HG02610 (cell line): ENCODE data around the gene GJB2.

Experiments
- ATAC-seq: cut with Tn5 transposase; IDR thresholded peaks from one replicate; pipeline ENCODE4 v1.9.1; 2021; ENCODE audit warnings: mild to moderate bottlenecking, moderate library complexity; ENCODE audit not compliant: unreplicated experiment

The GJB2 gene

DNA sequence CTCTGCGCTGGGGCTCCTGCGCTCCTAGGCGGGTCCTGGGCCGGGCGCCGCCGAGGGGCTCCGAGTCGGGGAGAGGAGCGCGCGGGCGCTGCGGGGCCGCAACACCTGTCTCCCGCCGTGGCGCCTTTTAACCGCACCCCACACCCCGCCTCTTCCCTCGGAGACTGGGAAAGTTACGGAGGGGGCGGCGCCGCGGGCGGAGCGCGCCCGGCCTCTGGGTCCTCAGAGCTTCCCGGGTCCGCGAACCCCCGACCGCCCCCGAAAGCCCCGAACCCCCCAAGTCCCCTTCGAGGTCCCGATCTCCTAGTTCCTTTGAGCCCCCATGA lies at the start of gene GJB2:
TSS of gene GJB2 (minus strand) at position 103 of the 326 bp plus-strand sequence. CDS start 3,357 bp downstream, outside the sequence.
- no peak for ATAC-seq

DNA sequence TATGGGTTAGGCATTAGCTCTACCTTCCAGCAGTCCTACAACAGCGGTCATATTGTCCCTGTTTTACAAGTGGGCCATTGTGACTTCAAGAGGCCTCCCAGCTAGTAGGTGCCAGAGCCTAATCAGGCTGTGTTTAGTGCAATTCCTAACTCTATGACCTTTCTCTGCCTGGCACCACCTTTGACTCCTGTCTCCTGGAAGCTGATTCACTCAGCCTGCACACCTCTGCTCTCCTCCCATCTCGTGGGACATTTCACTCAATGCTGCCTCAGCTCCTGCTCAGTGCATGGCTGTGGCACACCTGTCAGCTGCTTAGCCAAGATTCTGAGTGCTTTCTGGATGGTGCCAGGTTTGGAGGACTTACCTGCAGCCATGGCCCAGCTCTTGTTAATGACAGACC lies 48.9 kb upstream of the GJB2 start:
- no peak for ATAC-seq

DNA sequence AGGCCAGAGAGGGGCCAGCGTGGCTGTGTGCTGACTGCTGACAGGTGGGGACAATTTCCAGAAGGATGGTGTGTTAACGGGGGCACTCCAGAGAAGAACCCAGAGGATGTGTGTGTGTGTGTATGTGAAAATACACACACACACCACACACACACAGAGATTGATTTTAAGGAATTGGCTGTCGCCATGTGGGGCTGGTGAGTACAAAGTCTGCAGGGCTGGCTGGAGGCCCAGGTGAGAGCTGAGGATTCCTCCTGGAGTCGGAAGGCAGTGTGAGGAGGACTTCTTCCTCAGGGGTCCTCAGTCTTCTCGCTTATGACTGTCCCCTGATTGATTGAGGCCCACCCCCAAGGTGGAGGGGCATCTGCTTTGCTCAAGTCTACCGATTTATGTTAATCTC lies 47.0 kb upstream of the GJB2 start:
- no peak for ATAC-seq

DNA sequence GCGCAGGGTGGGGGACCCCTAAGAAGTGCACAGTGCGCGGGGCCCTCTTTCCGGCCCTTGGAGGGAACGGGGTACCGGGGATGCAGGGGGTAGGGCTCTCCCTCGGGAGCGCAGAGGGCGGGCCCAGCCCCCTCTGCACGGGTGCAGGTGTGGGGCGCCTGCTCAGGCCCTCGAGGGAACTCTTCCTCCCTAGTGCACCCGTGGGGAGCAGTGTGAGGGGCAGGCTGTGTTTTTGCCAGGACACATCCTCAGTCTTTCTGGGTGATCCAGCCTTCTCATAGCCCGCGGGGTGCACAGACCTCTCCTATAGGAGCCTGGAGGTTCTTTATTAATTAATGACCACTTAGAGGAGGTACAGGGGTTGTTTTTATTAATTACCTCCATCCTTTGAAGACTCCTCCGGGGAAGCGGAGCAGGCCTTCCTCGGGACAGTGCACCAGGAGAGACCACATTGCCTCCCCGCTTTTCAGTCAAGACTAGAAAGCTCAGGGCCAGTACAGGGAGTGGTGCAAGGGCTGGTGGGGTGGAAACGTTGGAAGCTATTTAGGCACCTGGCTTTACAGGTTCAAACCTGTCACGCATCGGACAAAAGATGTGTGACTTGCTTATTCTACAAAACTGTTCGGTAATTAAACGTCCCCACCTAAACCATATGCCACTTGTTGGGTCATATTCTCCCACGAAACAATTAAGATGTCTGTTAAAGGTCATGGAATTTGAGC lies 40.0 kb upstream of the GJB2 start:
- ATAC-seq = no peak

DNA sequence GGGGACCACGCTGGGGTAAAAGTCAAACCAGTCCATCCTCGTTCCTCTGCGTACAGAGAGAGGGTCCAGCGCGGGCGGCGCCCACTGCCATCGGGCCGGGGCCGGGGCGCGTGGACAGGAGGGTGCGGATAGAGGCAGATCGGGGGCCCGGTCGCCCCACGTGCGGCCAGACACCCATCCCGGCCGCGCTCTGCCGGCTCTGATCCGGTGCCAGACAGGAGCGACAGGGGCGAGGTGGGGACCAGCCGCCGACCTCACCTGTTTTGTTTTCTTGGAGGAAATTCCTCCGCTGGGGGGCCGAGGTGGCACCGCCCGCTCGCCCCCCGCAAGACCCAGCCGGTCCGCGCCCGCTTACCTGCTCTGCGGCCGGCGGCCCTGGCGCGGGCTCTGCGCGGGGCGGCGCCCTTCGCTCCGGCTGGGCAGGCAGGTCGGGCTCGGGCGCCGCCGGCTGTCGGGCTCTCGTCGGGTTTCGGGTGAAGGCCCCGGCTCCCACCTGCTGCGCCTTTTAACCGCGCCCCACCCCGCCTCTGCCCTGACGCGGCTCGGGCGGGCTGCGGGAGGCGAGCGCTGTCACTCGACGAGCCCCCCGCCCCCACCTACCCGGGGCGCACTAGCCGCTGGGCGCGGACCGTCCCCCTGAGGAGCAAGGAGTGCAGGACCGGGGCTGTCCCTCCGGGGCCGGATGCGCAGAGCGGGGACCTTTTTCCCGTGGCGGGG lies 39.3 kb upstream of the GJB2 start, which contains the start of gene GJB6:
TSS of gene GJB6 (minus strand) at position 481 of the 717 bp plus-strand sequence. CDS start 8,839 bp downstream, outside the sequence.
- no peak for ATAC-seq

DNA sequence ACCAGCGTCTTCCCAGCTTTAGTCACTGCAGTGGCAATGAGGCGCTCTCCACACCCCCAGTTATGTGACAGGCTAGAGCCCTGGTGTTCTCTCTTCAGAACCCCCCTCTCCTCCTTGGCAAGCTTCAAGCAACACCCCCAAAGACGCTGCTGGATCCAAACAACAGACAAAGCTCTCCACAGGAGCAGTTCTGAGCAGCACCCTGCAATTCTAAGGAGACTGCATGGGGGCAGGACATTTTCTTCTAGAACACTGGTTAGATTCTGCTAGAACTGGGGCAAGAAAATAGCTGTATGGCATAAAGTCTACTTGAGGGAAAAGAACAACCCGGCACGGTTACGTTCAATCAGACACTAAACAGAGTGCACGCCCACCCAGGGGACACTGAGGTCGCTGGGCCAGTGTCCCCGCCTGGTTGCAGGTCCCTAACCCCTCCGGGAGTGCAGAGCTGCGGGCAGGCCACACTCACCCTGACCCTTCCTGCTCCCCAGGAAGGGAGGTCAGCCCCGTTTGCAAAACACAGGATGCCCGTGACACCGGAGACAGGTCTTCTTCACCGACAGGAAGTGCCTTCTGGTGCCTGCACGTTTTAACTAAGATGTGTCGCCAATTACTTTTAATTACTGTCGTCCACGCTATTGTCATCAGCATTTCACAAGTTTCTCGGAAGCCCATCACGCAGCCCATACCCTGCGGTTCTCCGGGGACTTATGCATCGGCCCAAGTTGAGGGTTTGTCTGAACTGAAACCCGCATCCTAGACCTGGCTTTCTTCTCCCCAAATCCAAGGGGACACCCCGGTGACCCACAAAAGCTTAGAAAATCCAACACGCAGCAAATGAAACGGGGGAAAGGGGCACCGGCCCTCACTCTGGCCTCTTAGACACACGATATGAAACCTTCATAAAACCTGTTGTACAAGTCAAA lies 38.4 kb upstream of the GJB2 start:
- no peak for ATAC-seq

DNA sequence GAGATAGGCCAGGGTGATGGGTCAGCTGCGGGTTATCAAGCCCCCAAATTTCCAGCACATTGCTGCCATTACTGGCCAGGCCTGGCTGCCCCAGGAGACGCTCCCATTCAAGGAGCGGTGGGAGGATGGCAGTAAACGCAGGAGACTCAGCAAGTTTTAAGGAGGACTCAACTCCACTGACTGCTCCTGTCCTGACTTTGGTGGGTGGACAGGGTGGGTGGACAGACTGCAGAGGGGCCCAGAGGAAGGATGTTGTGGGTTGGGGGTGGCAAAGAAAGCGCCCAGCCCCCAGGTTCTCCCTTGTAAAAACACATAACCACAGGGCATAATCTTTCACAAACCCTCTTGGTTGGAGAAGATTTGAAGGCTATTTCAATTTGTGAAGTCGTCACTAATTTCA lies 35.0 kb upstream of the GJB2 start:
- ATAC-seq = no peak

DNA sequence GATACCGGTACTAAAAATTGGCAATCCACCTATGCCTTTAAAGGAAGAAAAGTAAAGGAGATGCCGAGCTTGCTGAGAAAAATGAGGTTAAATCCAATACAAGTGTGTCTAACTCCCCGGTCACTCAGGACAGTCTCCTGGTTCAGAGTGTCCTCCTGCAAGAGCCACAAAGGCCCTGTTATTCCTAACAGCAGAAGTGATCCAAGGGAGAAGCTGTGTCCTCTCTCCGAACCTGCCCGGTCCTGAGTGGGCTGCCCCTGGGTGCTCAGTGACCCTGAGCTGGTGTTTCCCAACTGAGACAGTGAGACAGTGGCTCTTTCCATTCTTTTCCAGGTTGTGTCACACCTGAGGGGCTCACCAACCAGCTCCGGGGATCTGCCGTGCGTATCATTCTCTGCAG lies 34.5 kb upstream of the GJB2 start:
- ATAC-seq = no peak

DNA sequence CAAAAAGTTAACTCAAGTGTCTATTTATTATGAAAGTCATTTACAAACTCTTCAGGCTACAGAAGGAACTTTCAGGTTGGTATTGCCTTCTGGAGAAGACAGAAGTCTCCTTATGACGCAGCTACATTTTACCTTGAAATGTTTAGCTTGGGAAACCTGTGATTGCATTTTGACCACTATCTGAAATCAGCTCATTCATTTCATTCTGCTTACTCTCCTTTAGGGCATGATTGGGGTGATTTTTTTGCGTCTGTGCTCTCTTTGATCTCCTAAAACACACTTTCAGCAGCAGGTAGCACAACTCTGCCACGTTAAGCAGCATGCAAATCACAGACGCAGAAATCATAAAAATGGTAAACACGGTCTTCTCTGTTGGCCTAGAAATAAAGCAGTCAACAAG lies 29.8 kb upstream of the GJB2 start:
- no peak for ATAC-seq

DNA sequence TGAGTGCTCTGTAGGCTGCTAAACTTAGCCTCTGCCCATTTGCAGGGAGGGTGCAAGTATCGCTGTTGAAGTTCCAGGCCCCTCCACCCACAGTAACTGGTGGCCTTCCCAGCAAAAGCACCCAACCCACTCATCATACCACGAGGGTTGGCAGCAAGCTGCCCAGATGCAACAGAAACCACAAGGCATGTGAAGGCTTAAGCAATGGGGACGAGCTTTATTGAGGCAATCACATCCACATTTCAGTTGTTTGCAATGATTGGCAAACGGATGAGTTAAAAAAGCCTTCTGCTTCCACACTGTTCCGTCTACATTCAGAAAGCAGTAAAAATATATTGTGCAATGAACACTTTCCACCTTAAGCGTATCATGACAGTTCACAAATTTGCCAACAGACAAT lies 29.0 kb upstream of the GJB2 start:
- no peak for ATAC-seq

DNA sequence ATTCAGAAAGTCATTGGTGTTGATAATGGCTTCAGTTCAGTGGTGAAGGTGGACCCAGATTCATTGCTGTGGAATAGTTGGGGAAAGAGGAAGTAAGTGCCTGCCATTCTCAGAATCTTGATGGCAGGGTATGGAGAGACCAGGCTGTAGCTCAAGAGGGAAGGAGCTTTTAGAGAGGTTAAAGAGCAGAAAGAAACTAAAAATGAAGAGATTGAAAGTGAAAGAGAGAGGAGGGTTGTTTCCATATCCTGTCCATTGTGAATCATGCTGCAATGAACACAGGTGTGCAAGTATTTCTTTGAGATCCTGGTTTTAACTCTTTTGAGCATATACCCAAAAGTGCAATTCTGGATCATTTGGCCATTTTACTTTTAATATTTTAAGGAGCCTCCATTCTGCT lies 26.8 kb upstream of the GJB2 start:
- peak; percentile 77 for ATAC-seq

DNA sequence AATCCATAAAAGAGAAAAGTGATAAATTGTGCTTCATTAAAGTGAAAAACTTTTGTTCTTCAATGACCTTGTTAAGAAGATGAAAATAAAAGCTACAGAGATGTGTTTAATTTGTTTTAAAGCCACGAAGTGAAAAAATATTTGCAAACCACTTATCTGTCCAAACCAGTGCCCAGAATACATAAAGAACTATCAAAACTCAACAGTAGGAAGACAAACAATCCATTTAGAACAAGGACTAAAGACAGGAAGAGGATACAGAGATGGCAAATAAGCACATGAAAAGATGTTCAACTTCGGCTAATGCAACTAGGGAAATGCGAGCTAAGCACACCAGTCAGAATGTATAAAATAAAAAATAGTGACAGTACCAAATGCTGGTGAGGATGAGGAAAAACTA lies 24.4 kb upstream of the GJB2 start:
- ATAC-seq = no peak

DNA sequence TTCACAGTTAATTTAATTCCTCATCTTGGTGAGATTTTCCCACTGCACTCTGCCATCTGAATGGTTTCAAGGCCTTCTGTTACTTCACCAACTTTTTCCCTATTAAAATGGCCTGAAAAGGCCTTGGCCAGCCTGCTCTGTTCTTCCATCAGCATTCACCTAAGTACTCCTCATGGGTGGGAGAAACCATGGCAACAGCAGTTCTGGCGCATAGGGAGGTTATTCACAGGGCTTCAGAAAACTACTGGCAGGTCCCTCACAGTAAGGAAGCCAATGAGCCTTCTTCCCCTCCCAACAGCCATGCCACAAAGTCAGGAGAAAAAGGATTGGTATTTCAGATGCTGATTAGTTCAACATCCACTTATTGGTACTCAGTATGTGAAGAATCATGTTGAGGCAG lies 17.2 kb upstream of the GJB2 start:
- ATAC-seq = no peak

DNA sequence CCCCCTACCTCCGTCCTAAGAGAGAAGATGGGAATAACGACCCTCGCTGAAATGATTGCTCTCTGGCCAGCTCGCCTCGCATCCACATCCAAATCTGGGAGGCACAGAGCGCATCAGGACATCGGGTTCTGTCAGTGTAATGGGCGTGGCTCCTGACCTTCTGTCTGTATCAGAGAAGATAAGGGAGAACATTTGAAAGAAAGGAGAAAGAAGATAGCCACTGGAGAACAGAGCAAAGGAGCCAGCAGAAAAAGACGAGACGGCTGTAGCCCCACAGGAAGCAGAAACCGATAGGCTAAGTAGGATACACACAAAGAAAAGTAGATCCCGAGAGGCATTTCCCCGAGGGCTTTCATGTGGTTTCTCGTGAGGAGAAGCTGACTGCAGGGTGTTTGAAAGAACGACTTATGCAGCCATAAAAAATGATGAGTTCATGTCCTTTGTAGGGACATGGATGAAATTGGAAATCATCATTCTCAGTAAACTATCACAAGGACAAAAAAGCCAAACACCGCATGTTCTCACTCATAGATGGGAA lies 14.0 kb upstream of the GJB2 start:
- no peak for ATAC-seq

DNA sequence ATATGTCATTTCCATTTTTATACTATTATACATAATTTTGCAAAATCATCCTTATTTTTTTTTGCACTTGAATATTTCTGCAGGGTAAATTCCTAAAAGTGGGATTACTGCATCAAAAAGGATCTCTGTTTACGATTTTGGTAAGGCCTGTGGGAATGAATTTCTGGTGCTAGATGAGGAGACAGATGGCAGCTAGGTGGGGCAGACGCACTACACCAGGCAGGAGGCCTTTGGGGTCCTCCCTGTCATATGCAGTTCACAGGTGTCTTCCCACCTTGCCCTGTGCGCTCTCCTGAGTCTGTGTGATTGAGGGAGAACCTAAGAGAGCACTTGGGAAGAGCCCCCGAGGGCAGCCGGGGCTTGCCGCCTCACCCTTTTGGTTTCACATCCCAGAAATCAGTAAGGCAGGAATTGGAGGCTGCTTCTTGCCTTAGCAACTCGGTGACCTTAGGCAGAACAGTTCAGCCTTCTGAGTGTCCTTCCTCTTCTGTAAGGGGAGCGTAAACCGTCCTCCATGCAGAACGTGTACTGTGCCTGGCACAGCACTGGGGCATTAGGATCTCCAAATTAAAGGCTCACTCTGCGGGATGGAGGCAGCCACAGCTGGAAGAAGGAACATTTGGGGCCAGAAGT lies 13.4 kb upstream of the GJB2 start:
- ATAC-seq = no peak

DNA sequence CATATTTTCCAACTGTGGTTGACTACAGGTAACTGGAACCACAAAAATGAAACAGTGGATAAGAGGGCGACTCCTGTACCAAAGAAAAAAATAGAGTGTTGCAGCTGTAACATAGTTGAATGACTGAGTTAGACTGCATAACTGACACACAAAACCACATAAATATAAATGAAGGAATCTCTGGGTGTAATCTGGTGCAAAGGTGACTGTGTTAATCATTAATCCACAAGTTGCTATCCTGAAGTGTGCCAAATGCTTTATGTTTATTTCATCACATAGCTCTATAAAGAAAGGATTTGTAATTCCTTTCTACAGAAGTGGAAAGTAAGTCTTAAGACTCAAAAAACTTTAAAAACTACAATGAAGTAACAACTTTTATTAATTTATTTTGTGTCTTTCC lies 6.0 kb upstream of the GJB2 start:
- no peak for ATAC-seq

DNA sequence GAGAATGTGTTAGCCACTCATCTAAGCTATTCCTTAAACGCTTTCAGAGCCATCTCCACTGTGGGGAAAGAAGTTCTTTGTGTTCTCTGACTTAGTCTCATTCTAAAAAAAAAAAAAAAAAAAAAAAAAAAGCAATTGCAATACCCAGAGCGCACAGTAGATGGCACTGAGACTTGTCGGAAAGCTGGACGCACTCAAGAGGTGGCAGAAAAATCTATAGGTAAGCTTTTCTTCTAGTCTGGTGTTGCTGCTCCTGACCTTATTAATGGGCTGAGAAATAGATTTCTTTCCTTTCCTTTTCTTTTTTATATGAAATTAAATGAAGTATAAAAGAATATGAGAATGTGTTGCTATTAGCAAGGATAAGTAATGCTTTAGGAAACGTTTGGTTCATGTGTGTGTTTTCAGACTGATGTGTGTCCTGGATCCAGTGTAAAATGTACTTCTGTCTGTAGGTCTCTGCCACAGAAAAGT lies 4.7 kb upstream of the GJB2 start:
- no peak for ATAC-seq

DNA sequence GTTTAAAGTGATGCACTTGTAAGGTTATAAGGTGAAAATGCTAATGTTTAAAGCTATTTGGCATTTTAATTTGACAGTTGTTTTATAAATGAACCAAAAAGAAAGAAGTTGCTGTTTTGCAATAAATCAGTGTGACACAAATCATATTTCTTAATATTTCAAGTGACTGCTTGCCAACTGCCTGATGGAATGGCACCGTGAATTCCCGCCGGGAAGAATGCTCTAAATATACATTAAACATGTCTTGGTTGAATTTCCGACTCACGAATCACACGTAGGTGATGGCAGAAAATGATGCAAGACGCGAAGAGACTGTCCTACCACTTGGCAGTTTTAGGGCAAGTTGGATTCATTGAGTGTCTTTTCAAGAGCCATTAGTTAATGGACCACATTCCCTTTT lies 3.1 kb upstream of the GJB2 start:
- no peak for ATAC-seq

DNA sequence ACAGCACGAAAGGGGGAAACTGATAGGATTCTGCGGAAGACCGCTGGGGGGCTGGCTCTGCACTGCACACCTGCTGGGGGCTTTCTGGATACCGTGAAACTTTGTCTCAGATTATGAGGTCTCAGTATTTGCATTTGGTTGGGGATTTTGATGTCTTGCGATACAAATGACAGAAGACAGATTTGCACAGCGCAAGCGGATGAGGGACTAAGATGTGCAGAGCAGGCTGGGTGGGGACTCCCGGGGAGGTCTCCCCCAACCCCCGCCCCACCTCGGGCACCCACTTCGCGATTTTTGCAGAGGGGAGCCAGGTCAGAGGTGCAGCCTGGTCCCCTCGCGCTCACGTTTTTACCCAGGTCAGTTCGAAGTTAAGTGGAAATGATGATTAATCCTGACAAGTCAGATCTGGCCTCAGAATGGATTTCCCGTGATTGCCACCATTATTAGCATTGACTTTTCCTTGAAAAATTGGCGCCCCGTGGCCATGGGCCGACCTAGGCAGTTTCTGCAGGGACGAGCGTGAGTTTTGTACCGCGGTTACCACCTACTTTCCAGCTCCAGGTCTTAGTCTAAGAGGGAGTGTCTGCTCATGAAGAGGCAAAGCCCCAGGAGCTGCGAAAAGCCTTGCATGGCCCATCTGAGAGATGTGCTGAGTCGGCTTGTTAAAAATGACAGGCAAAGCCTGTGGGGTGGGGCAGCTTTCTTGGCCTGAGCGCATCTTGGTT lies 1.3 kb upstream of the GJB2 start:
- ATAC-seq = peak; percentile 30
